ENCODE results near the gene PROZ. TPM values are rescaled to one million over a fixed set of nuclear protein-coding genes. Genes with fewer than 3 reads are reported as not detected.

Gene PROZ
- total RNA-seq, 1 experiment from 2014 or later, result not detected

GRCh38 chr13:113152691-113152983, 5.8 kb upstream of the PROZ start:
- Histone ChIP-seq H3K27ac (ENCODE audit: insufficient read length, low read depth, low read length) (no peak overlapping the region), H3K14ac (ENCODE audit: insufficient read depth, low read length) (0 out of 2 replicates have a peak overlapping the region, but pooled peaks have one; percentile 13), H3K79me2 (ENCODE audit: insufficient read depth, low read length) (no peaks in the 10 kb centered on the region), H2BK20ac (ENCODE audit: low read depth, low read length, poor library complexity, severe bottlenecking) (no peak overlapping the region), H4K8ac (replicated peaks; ENCODE audit: insufficient read length, low read depth, low read length) (no peak overlapping the region), H3K4me1 (ENCODE audit: insufficient read depth, low read length) (no peaks in the 10 kb centered on the region), H3K4ac (ENCODE audit: low read depth, low read length) (no peak overlapping the region), H3K56ac (ENCODE audit: insufficient read length, low read depth, low read length) (no peak overlapping the region), H4K20me1 (ENCODE audit: control insufficient read depth, insufficient read depth, insufficient read length) (no peaks in the 10 kb centered on the region), H3K4me2 (ENCODE audit: insufficient read depth, insufficient read length, low read length) (peak overlapping the region; percentile 45), H2BK15ac (ENCODE audit: low read depth, low read length) (no peak overlapping the region), H3K9ac (ENCODE audit: extremely low read depth, insufficient read length, low read length) (no peak overlapping the region), H2BK5ac (ENCODE audit: insufficient read length, low read length) (no peak overlapping the region), H3K27me3 (ENCODE audit: insufficient read depth, low read length) (no peaks in the 10 kb centered on the region; the same call in 1 of the 2 replicates), H3K23me2 (ENCODE audit: insufficient read length, low read depth, low read length, poor library complexity, severe bottlenecking) (peaks cover 12% of the 10 kb centered on the region), H3K9me3 (ENCODE audit: control insufficient read depth, low read depth, low read length) (no peaks in the 10 kb centered on the region), H2BK12ac (ENCODE audit: insufficient read length, low read depth, low read length) (no peak overlapping the region), H2BK120ac (ENCODE audit: low read depth, low read length, poor library complexity, severe bottlenecking) (no peak overlapping the region), H4K5ac (ENCODE audit: insufficient read length, low read depth, low read length) (no peak overlapping the region), H3K79me1 (ENCODE audit: insufficient read depth, low read depth, low read length, poor library complexity, severe bottlenecking) (no peaks in the 10 kb centered on the region), H3T11ph (ENCODE audit: low read length) (no peak overlapping the region), H2AFZ (ENCODE audit: low read length) (no peak overlapping the region), H4K91ac (ENCODE audit: insufficient read length, low read depth, low read length) (no peak overlapping the region), H3K23ac (ENCODE audit: insufficient read length, low read depth, low read length) (no peak overlapping the region), H2AK5ac (ENCODE audit: insufficient read length, low read length) (no peak overlapping the region), H3K18ac (ENCODE audit: insufficient read length, low read depth, low read length) (no peak overlapping the region)
- Mint-ChIP-seq H3K4me3 (peak overlapping the region; percentile 65 to 78), H3K9me3 (peaks cover 0 to 4% of the 10 kb centered on the region in 2 experiments; a peak in 3 of 5 replicates), H3K27me3 (ENCODE audit: low read depth) (peaks cover 37% of the 10 kb centered on the region), H3K36me3 (ENCODE audit: insufficient read depth in 1 of 3, low read depth in 3 of 3) (peaks cover 0 to 4% (median 0%) of the 10 kb centered on the region in 3 experiments; a peak in 3 of 7 replicates), H3K27ac (peak overlapping the region in 1 of 3 experiments; percentile 17; a peak in 2 of 7 replicates), H3K4me1 (peaks cover 30 to 32% of the 10 kb centered on the region in 2 experiments)
- WGBS (ENCODE audit: extremely low coverage, insufficient read length, low lambda C conversion rate), result no CpG with 5 or more reads among the region's 2 CpGs
- no peak for TF ChIP-seq CTCF (conservative IDR thresholded peaks at IDR 0.05)
- DNase-seq, result no peak

All from H9 (cell line).